Activated CD4-positive, alpha-beta T cell treated with anti-CD3 and anti-CD28 coated beads, Interleukin-2, amount 50 U/mL, for 1 hour (primary cell): ENCODE results near the gene EDAR.

Experiments used
- DNase-seq: peaks from one replicate; pipeline ENCODE4 v3.0.0-alpha.2; 2020

The EDAR gene

DNA sequence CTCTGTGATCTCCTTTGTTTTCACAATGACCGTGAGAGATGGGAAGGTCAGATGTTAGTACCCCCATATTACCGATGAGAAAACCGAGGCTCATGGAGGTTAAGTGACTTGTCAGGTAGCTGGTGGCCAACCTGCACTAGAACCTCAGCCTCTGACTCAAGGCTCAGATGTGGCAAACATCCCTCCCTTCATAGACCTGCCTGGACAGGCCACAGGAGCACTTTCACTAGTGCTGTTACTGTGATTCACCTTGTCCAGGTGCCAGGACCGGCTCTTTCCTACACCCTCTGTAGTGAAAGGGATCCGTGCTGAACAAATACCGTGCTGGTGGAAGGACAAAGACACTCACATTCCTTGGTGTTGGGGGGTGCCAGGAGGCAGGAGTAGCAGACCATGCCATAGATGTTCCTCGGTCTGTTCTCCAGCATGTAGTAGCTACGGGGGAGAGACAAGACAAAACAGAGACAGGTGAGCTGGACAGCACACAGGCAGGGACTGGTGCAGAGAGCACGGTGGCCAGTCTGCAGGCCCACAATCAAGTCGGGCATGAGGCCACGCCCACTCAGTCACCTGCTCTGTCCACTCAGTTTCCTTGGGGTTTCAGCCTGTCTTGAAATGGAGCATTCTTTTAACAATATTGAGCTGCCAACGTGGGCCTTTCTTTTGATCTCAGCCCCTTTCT, 65.9 kb downstream of the EDAR start:
- DNase-seq, result no peak

DNA sequence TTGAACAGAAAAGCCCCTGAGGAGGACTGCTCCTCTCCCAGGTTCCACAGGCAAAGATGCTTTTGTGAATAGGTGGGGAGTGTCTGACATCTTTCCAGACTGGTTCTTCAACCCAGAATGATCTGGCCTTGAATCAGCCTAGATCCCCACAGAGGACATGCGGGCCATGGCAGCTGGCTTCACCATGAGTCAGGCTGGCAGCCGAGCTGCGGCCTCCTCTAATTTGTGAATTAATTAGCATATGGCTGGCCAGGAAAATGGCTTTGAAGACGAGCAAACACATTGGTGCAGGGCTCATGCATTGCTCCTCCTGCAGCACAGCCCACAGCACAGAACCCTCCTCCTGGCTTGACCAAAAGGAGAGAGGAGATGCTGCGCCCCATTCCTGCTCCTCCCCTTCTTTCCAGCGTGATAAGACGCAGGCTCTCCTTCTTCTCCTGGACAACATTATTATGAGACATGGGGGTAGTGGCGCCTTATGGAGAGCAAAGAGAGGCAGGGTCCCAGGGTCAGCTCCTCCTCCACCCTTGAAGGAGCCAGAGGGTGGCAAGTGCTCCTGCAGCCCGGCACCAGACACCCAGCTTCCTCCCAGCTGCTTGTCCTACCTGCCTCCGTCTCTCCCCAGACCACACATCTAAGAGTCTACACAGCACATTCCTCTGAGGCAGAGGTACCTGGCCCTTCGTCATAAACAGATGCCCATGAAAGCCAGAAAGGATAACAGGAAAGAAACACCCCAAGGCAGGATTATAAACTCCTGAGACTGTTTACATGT, 66.7 kb downstream of the EDAR start:
- DNase-seq, result no peak

DNA sequence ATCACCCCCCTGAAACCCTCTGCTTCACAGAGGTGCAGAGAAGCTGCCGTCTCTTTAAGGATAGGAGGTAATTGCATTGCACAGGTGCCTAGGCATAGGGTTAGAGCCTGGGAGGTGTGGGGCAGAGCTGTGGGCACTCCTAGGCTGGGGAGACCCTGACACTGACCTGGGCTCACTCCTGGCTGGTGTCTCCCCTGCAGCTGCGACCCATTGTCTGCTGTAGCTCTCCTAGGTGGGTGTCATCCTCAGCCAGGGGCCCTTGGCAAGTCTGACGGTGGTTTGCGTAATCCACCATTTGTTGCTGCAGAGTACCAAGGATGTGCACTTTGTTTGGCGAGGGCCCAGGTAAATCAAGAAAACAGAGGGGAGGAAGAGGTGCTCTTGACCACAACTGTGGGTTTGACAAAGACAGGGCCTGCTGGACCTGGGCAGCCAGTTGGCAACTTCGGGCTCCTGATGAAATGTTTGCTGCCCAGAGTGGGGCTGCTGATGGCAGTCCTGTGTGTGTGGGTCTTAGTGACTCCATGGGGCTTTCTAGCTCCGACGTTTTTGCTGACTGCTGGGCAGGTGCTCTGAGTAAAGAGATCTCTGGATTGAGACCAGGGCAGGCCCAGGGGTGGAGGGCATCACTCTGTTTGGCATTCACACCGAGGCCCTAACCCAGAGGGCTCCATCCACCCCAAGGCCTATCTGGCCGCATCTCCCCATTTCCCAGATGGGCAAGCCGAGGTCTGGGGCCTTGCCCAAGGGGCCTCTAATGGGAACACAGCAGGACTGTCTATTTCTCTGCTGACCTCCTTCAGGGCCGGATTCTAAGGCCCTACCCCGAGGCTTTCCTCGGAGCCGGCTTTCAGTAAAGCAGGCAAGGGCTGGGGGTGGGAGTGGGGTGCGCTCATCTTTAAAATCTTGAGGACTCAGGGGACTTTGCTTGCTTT, 67.7 kb downstream of the EDAR start:
- DNase-seq, result no peak

DNA sequence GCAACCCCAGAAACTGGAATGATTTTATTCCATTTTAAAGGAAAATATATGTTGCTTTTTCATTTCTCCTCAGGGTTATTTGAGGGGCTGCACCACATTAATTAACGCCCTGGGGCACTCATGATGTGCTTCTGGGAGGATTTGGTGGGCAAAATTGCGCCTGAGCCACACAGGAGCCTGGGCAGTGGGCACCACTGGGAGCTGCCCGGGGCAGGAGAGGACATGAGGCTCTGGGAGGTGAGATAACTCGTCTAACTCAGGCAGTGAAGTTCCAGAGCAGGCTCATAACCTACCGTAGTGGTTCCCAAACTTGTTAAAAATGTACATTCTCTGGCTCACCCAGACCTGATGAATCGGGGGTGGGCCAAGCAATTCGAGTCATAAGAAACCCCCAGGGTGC, 68.3 kb downstream of the EDAR start:
- DNase-seq, result no peak

DNA sequence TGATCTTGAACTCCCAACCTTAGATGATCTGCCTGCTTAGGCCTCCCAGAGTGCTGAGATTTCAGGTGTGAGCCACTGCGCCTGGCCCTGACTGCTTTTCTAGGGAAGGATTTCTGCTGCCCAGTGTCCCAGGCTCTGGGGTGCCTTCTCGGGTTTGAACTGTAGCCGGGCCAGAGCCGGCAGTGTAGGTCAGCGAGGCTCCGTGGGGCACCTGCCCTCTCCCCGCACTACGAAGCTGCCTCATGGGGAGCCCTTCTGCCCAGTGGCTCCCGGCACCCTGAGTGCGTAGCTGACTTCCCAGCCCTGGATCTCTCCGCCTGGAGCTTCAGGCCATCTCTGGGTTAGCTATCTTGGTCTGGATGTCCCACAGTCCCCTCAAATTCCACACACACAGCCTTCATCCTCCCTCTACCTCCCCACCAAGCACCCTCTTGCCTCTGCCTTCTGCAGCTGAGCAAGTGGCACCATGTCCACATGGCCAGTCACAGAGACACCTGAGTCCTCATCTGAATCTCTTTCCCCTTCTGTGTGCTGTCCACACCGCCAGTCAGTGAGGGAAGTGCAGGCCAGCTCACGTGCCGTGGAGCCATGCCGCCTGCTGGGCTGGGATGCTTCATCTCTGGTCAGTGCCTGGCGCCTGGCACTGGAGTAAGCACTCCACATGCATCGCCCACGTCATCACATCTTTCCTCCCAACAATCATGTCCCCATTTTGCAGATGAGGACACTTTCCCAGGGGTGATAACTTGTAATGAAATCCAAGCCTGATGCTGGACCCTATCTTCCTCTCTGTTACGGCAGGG, 69.2 kb downstream of the EDAR start:
- no peak for DNase-seq

DNA sequence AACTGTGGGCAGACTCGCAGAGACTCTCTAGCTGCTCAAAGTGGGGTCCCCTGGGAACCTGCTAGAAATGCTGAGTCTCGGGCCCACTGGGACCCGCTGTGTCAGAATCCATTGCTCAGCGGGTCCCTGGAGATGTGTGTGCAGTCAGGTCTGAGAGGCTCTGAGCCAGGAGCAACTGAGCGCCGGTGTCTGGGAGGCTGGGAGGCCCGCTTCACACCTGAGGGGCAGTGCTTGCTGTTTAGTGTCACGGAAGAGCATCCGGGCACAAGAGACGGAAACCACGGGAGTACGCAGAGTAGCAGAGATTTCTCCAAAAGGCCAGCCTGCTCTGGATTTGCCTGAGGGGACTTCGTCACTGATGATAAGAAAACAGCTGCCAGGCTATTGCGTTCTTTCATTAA, 70.1 kb downstream of the EDAR start:
- no peak for DNase-seq

DNA sequence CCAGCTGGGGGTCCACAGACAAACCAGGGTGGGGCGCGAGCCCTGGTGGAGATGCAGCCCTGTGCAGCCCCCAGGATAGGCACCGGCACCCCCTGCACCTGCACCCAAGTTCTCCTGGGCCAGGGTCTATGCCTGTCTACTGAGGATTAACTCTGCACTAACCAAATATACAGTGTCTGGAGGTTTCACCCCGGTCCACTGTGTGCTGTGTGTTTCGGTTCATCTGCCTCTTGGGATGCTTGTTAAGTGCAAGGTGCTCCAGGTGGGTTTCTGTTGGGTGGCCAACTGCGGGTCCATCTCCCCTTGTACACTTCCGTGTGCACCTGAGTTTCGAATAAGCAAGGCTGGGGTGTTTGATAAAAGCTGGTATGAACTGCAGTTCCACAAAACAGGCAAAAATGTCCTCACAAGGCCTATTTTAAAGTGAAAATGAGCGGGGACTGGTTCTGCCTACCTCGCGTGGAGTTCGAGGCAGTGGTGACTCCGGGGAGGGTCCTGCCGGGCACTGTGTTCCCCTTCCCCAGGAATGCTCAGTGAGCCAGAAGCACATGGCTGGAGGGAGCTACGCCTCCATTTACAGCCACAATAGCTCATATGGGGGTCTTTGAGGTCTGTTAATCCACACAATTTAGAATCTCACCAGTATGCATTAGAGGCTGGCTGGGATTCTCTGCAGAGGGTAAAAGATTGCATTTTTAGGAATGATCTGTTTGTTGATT, 70.7 kb downstream of the EDAR start:
- no peak for DNase-seq

DNA sequence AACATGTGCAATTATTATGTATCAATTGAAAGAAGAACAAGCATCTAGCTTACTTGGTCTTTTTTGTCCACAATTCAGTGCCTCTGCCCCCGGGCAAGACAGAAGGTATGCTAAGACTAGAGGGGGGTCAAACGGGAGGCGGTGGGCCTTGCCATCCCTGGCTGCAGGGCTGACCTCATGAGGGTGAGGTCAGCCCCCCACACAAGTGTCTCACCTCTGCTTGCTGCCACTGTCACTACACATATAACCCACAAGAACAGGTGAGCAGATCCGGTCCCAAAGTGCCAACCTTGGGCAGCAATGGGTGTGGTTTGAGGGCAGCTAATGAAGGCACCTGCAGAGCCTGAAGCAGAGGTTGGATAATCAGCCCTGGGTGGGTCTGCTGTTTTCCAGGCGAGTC, 71.5 kb downstream of the EDAR start:
- no peak for DNase-seq

DNA sequence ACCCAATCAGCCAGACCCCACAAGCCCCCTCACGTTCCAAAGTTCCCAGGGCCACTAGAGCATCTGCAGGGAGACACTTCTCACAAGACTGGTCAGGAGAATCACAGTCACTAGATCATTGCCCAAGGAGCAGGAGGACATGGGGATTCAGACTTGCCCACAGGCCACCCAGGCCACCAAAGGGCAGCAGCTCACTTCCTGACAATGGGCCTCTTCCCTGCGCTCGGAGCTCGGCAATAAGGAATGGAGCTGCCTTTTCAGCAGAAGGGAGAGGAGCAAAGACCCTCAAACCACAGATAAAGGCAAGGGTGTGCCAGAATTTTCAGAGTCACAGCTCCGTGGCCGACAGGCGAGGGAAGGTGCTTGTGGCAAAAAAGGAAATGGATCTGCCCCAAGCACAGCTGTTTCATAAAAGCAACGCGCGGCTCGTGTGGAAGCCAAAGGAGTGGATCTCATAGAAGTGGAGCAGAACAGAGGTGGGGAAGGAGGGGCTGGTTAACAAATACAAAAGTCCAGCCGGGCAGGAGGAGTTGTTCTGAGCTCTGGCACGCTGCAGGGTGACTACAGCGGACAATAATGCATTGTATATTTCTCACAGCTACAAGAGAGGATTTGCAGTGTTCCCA, 72.1 kb downstream of the EDAR start:
- DNase-seq, result no peak

DNA sequence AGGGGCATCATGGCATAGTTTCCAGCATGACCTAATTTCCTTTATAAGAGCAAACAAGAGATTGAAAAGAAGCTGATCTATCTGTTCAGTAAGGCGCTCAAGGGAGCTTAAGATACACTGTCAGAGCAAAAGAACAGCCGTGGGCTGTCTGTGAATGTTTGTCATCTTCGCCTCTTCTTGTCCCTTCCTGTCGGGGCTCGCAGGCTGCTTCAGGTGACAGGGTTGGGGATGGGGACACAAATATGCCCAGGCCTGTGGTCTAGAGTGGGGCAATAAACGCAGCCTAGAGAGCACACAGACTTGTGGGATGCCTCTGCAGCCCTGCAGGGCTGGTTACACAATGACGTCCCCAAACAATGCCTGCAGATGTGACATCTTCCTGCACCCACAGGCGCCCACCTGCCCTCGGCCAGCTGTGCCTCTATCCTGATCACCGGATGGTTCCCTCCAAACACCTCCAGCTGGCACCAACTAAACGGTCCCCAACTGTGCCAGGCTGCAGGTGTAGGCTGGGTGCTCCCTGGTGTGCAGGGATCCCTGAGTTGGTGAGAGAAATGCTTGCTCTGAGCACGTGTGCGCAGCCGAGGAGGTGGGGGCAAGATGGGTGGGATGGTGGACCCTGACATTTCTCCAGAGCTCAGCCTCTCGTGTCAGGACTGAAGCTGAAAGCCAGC, 72.8 kb downstream of the EDAR start:
- DNase-seq, result no peak

DNA sequence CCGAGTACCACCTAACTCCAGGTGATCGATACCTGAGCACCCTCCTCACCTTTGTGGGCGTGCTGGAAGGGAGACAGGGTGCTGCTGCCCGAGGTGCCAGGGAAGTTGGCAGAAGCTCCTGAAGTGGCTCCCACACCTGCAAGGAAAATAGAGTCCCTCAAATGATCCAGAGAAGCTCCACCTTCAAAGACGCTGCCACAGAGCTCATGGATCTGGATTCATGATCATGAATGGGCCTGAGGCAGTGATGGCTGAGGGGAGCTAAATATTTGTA, 76.5 kb downstream of the EDAR start:
- DNase-seq, result no peak

DNA sequence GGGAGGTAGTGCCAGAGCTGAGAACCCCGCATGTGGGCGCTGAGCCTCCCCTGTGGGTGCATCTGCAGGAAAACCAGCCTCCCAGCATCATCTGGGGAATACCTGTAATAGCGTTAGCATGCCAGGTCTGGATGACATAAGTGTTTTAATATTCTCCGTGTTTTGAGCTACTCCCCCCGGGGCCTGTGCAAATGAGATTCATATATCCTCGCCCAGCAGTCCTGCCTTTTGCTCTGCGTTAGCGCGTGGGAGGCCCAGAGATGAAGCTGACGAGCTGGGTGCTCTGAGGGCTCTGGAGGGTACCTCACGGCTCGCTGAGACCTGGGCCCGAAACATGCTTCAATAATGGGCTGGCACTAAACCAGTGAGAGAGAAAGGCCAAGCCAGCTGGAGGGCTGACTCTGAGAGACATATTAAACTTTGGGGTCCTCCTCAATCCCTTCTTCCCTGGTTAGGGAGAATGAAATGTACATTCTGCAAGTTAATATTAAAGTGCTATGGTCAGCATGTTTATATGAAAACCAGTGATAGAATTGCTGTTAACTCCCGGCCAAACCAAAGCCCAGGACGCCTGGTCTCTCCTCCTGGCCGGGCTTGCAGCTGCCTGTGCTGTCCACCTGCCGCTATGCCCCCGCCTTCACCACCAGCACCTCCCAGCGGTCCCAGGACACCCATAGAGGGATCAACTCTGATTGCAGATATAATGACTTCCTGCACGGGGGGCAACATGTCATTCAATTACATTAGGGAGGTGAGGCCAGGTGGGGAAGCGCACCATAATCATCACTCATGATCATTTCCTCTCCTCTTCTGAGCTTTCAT, 77.0 kb downstream of the EDAR start:
- DNase-seq, result no peak

DNA sequence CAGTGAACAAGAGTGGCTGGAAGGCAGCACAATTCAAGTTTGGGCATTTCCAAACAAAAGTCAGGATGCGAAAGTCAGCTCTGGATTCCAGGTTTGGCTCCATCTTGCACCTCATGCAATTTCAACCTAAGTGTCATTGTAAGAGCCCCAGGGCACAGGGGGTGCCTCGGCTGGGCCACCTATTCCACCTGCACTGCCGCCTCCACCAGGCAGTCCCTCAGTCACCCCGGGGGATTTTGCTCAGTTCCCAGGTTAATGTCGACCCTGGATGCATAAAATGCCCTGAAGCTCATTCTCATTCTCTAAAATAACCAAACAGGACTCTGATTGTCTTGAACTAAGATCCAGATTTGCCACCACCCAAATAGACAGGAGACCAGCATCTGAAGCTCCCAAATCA, 77.6 kb downstream of the EDAR start:
- DNase-seq, result no peak

DNA sequence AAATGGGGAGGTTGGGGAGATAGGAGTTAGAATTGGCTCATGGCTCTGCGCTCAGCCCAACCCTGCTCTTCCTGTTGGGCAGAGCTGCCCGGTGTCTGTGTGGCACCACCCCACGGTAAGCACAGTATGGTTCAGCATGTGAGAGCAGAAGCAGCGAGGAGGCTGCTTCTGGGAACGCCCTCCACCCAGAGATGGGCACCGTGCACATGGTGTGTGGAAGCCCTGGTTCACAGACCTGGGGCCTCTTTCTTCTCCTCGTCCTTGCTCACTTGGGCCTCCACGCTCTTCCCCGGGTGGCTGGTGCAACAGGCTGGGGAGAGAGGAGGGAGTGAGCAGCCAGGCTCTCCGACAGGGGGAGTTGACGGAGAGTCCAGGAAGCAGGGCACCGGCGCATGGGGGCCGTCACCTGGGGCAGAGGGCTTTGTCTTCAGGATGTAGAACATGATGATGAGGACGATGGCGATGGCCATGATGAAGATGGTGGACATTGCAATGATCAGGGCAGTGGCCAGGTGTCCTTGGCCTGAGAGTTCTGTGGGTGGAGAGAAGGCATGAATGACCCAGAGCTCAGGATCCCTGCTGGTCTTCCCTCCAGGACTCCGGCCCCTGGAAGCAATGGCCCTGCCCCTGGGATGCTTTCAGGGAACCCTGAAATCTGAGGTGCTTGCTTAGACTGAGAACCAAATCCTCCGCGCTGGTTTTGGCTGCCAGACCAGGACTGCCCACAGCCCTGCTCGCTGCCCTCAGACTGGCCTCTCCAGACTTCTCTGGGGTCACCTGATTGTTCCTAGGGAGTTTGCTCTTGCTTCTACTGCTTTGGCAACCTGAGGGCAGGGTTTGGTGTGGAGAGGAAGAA, 78.3 kb downstream of the EDAR start:
- DNase-seq, result no peak

DNA sequence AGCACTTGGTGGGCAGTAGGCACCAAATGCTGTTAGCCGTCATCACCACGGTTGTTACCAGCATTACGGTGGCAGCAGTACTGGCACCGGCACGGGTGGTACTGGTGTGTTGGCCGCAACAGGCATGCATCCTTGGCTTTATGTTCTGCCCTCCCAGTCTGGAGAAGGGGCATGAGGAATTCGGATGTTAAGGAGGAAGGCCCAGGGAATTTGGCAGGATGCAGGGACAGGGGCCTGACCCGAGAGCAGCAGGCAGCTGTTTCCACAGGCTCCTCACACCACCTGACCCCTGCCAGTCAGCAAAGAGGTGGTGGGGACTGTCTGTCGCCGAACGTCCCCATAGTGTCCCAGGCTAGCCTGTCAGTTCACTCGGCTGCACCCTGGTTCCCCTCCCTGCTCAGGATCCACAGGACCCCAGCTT, 79.0 kb downstream of the EDAR start:
- no peak for DNase-seq

DNA sequence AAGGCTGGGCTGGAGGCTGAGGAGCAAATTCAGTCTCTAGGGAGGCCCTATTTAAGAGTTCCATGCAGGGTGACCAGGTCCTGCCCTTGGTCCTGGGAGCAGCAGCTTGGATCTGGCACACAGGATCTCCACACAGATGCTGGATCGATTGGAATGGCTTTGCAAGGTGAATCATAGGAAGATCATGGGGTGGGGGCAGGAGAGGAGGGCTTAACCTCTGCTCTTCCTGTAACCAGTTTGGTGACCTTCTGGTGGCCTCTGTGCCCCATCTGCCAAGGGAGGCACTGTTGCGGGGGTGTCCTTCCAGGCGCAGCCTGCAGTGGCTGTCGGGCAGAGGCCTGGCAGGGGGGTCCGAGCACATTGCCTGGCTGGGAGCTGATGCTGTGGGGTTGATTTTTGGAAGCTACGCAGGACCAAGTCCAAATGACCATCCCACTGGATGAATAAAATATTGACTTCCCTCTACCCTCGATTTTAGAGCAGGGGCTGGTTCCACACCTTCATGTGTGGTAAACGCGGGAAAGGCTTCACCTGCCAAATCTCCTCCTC, 79.7 kb downstream of the EDAR start:
- DNase-seq, result no peak

DNA sequence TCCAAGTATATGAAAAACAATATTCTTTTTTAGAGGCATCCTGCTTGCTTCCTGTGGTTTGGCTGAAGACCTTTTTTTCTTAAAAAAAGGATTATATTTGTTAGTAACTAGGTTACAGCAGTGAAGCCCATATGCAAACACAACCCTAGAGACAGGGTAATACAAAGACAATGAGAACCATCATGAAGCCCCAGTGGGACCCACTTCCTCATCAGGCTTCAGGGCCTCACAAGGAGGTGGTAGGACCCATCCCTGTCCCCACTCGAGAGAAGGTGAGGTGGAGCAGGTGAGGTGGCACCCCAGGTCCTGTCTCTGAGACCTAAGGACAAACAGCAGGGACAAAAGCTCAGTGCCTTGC, 80.3 kb downstream of the EDAR start:
- no peak for DNase-seq

DNA sequence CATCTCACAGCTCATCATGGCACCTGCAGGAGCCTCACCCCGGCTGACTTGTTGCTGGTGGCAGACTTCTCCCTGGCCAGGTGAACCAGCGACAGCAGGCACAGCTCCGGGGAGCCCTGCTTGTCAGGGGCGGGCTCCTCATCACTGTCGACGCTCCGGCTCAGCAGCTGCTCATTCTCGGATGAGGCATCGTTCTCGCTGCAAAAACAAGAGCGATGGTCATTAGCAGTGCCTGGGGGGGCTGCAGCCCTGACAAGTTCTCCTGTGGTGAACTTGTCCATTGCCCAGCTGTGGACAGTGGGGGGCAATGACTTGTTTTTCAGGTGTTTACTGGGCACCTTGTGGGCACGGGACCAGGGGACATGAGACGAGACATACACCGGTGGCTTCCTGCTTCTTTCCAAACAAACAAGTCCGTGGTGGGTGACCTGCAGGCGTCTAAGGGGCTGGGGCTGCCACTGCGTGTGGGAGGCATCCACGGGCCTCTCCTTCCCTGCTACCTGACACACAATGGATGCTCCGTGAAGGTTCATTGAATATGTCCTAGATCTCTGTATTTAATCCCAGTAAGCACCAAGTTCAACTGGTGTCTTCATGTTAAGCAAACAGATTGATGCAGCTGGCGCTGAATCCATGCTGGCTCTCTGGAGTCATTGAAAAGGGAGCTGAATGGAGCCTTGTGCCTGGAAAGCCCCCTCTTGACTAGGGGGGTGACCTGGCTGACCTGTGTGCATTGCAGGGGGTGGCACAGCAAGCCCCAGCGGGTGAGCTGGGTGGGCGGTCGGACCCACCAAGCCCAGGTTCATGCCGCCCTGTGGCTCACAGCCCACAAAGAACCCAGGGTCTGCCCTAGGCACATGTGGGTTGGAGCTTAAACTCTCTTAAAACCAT, 81.0 kb downstream of the EDAR start:
- no peak for DNase-seq
